ENCODE results near the gene EPHA7. TPM values are rescaled to one million over a fixed set of nuclear protein-coding genes. Genes with fewer than 3 reads are reported as not detected.

EPHA7 gene
- total RNA-seq, 4 donors from 2014 or later, result 0.11 to 0.95 (median 0.47) TPM; not detected in 1

DNA sequence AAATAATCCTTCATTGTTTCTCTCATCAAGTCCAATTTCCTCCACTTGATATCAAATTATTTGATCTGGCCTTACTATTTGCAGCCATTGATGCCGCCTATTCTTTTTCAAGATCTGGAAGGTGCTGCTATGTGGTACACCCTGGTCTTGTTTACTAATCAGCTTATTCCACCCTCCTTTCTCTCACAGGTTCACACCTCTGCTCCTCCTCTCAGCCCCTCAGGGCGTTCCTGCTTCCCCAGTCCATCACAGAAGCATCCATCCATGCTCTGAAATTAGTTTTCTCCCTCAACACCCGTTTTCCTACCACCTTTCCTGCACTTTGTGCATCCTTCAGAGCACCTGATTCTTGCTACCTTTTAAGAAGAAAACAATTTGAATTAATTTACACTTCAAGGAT lies 183.6 kb downstream of the EPHA7 start:
- Histone ChIP-seq H3K4me1 (no peaks in the 10 kb centered on the region), H3K36me3 (no peaks in the 10 kb centered on the region), H3K4me3 (no peak overlapping the region), H3K27ac (no peak overlapping the region), H3K9me3 (no peaks in the 10 kb centered on the region), H3K27me3 (no peaks in the 10 kb centered on the region)
- WGBS, 2 donors, result 38 to 50% methylated on average over 3 of the region's 3 CpGs
- no peak for DNase-seq
- intact Hi-C loops (cut with DNase I), result no loop called here
- TF ChIP-seq POLR2A (IDR thresholded peaks at IDR 0.05), result no peak
- TF ChIP-seq, protein P1, sequence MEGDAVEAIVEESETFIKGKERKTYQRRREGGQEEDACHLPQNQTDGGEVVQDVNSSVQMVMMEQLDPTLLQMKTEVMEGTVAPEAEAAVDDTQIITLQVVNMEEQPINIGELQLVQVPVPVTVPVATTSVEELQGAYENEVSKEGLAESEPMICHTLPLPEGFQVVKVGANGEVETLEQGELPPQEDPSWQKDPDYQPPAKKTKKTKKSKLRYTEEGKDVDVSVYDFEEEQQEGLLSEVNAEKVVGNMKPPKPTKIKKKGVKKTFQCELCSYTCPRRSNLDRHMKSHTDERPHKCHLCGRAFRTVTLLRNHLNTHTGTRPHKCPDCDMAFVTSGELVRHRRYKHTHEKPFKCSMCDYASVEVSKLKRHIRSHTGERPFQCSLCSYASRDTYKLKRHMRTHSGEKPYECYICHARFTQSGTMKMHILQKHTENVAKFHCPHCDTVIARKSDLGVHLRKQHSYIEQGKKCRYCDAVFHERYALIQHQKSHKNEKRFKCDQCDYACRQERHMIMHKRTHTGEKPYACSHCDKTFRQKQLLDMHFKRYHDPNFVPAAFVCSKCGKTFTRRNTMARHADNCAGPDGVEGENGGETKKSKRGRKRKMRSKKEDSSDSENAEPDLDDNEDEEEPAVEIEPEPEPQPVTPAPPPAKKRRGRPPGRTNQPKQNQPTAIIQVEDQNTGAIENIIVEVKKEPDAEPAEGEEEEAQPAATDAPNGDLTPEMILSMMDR (IDR thresholded peaks at IDR 0.05), result no peak

DNA sequence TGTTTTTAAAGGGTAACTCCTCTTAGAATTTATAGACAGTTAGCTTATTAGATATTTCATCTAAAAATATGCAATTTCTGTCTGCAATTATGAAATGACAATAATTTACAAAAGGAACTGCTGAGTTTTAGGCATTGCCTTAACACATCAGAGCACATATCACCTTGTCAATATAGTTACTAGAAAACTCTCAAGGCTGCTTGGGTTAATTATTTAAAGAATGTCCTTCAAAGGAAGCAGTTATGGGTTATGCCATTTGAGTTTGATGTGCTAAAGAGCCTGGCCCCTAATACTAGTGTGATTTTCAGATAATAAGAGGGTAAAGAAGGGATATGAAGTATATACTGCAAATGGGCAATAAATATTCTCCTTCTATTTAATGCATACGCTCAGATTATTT lies 192.5 kb downstream of the EPHA7 start:
- WGBS, 2 donors, result 96 to 100% methylated on average over 1 of the region's 1 CpG
- no peak for DNase-seq
- Histone ChIP-seq H3K9me3 (no peaks in the 10 kb centered on the region), H3K36me3 (no peaks in the 10 kb centered on the region), H3K27me3 (no peaks in the 10 kb centered on the region), H3K27ac (no peak overlapping the region), H3K4me1 (no peaks in the 10 kb centered on the region), H3K4me3 (no peak overlapping the region)
- no peak for TF ChIP-seq POLR2A (IDR thresholded peaks at IDR 0.05)
- TF ChIP-seq, protein P1 (IDR thresholded peaks at IDR 0.05), result no peak
- intact Hi-C loops (cut with DNase I), result no loop called here

DNA sequence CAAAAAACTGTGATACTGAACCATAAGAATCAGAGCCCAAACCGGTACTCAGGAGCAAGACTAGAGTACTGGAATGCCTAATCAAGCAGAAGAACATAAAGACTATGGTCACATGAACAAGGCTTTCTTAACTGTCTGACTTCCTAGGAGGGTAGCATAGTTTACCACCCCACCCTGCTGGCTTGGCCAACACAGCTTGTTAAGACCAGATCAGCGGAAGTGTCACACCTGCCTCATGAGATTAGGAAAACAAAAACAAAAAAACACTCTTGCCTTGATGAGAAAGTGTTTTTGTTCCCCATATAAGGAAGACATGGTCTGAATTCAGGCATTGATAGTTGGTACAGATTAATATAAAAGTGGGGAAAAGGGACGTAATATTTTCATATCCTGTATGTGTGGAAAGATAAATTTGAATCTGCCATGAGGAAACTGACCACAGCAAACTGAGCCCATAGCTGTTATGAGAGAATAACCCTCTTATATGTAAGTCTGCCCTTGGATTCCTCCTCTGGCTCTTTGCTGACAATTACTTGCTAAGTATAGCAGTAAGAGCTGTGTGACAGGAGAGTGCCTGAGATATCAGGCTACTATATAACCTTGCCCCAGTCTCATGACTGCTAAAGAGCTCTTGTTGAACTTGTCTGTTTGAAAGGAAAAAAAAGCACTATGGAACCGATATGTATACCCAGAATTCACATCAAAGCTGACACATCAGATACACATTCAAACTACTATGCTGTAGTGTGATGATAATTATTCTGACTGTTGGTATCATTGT lies 197.1 kb downstream of the EPHA7 start:
- intact Hi-C loops (cut with DNase I), result no loop called here
- H3K36me3 ChIP-seq, result no peaks in the 10 kb centered on the region
- TF ChIP-seq POLR2A (IDR thresholded peaks at IDR 0.05), result no peak
- TF ChIP-seq, protein P1 (IDR thresholded peaks at IDR 0.05), result no peak
- no peak overlapping the region for H3K4me3 ChIP-seq
- no peaks in the 10 kb centered on the region for H3K27me3 ChIP-seq
- no peaks in the 10 kb centered on the region for H3K4me1 ChIP-seq
- no peak for DNase-seq
- no peak overlapping the region for H3K27ac ChIP-seq
- H3K9me3 ChIP-seq, result no peaks in the 10 kb centered on the region
- 56 to 59% methylated on average over 4 of the region's 4 CpGs for WGBS, 2 donors

DNA sequence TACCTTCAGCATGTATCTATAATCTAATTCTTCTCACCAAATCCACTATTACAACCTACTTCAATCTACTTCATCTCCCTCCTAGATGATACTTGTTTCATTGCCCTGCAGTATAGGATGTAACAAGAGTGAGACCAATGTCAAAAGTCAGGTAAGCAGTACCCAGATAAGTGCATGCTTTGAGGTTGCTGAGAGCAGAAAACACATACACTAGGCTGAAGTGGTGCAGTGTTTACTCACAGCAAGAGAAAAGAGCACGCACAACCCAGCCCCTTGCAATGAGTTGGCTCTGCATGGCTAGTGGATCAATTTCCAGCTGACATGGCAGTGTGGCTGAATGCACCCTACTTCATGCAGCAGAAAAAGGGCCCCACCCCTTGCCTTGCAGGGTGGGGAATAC lies 199.9 kb downstream of the EPHA7 start:
- Histone ChIP-seq H3K27ac (no peak overlapping the region), H3K36me3 (no peaks in the 10 kb centered on the region), H3K27me3 (no peaks in the 10 kb centered on the region), H3K9me3 (peaks cover 0 to 4% (median 0%) of the 10 kb centered on the region in 3 donors), H3K4me3 (no peak overlapping the region), H3K4me1 (no peaks in the 10 kb centered on the region)
- no peak for DNase-seq
- intact Hi-C loops (cut with DNase I), result no loop called here
- 50 to 53% methylated on average over 1 of the region's 1 CpG for WGBS, 2 donors
- TF ChIP-seq, protein P1 (IDR thresholded peaks at IDR 0.05), result no peak
- no peak for TF ChIP-seq POLR2A (IDR thresholded peaks at IDR 0.05)

DNA sequence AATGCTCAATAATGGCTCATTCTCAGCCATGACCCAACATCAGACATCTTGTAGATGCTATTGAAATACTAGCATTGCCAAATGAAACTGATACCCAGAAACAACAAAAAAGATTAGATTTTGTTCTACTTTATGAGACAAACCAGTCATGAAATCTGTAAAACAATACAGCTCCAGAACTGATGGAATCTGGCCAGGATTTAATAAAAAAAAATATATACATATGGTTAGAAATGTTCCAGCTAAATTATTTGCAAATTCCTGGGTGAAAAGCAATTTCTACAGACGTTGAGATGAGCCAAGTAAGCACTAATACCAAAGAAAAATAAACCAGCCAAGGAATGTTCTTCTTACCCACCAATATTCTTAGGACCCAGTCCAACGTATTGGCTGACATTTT lies 201.3 kb downstream of the EPHA7 start:
- DNase-seq, result no peak
- intact Hi-C loops (cut with DNase I), result no loop called here
- H3K9me3 ChIP-seq, result peaks cover 0 to 4% (median 0%) of the 10 kb centered on the region in 3 donors
- H3K4me1 ChIP-seq, result no peaks in the 10 kb centered on the region
- no peak overlapping the region for H3K4me3 ChIP-seq
- TF ChIP-seq, protein P1 (IDR thresholded peaks at IDR 0.05), result no peak
- no peak for TF ChIP-seq POLR2A (IDR thresholded peaks at IDR 0.05)
- 30% methylated on average over 2 of the region's 2 CpGs for WGBS, 2 donors
- H3K27ac ChIP-seq, result no peak overlapping the region
- no peaks in the 10 kb centered on the region for H3K36me3 ChIP-seq
- H3K27me3 ChIP-seq, result no peaks in the 10 kb centered on the region
